Sigmoid colon (tissue), 7 donors: ENCODE results near the gene HRK. TPM values are rescaled to one million over a fixed set of nuclear protein-coding genes. Genes with fewer than 3 reads are reported as not detected.

ENCODE experiments used
- DNase-seq: peaks from one replicate; pipeline ENCODE4 v3.0.0-alpha.2; 2019
- H3K27ac ChIP-seq, 4 donors: fragments of 200-600 bp; sonication (generic); one replicate each; pipeline ENCODE4 v1.5.1; 2016 to 2019; ENCODE audit warnings: mild to moderate bottlenecking in 1 of 4
- H3K27me3 ChIP-seq, 3 donors: fragments of 200-600 bp; sonication (generic); one replicate each; pipeline ENCODE4 v1.5.1; 2019; ENCODE audit warnings: mild to moderate bottlenecking in 1 of 3
- H3K36me3 ChIP-seq, 4 donors: fragments of 200-600 bp; sonication (generic); one replicate each; pipeline ENCODE4 v1.5.1; 2016 to 2019
- H3K4me1 ChIP-seq, 4 donors: fragments of 200-600 bp; sonication (generic); one replicate each; pipeline ENCODE4 v1.5.1; 2017 to 2019
- H3K4me3 ChIP-seq, 4 donors: fragments of 200-600 bp; sonication (generic); one replicate each; pipeline ENCODE4 v1.5.1; 2017 to 2019; ENCODE audit warnings: mild to moderate bottlenecking in 2 of 4, moderate library complexity in 1 of 4
- H3K9me3 ChIP-seq, 4 donors: fragments of 200-600 bp in 3 of 4; sonication (generic) in 3 of 4; one replicate each; pipeline versions ENCODE4 v1.5.1 to v1.6.1; 2013 to 2019
- CTCF ChIP-seq, 4 experiments: fragments of 450-650 bp in 3 of 4; fragments of 200-600 bp in 1 of 4; IDR thresholded peaks; one replicate each; pipeline ENCODE4 v1.5.1; 2016 to 2019; ENCODE audit warnings: antibody characterized with exemption in 4 of 4, mild to moderate bottlenecking in 3 of 4, moderate library complexity in 2 of 4
- EP300 ChIP-seq, 4 donors: sonication (generic); formaldehyde crosslinking; IDR thresholded peaks; one replicate each; pipeline ENCODE4 v1.6.1; 2017; ENCODE audit warnings: antibody characterized with exemption in 4 of 4
- POLR2A ChIP-seq, 2 donors: fragments of 450-650 bp; IDR thresholded peaks; one replicate each; pipeline ENCODE4 v1.6.1; 2016; ENCODE audit warnings: antibody characterized with exemption in 2 of 2, mild to moderate bottlenecking in 2 of 2, moderate library complexity in 2 of 2
- POLR2AphosphoS5 ChIP-seq, 4 donors: sonication (generic); formaldehyde crosslinking; IDR thresholded peaks; one replicate each; pipeline ENCODE4 v1.6.1; 2017; ENCODE audit warnings: antibody characterized with exemption in 4 of 4
- WGBS, 2 donors: extraction: QIAGEN DNeasy Blood & Tissue Kit; methylation state at CpG; one replicate each; pipeline ENCODE4 v1.1.7; 2013; 5-methylcytosine and 5-hydroxymethylcytosine counted together
- intact Hi-C: fragments of 100-400 bp; cut with DNase I; formaldehyde crosslinking; loops from one replicate; pipeline ENCODE4 v1.15.1; 2023
- polyA plus RNA-seq, 3 donors: library from polyadenylated mRNA; stranded (reverse); fragments of 200-250 nt; gene quantifications; one replicate each; pipeline ENCODE4 v1.2.3, GENCODE V29; 2013
- total RNA-seq, 4 donors: library from RNA; depleted of rRNA; stranded (reverse); fragments of >200 nt; gene quantifications; one replicate each; pipeline ENCODE4 v1.1.0, GENCODE V29; 2016
- donor health status: healthy with polysubstance abuse.
- donor health status: Bipolar disorder and iron deficiency.
- donor health status: healthy.

HRK gene
- total and polyA plus RNA-seq, 7 donors, result under 0.01 to 0.92 (median 0.19) TPM; not detected in 3

- Histone ChIP-seq H3K36me3 (no peaks in the 10 kb centered on the region), H3K4me3 (peak overlapping the region in 3 of 4 donors; percentile 22 to 40 (median 38)), H3K27me3 (peaks cover 44 to 93% (median 83%) of the 10 kb centered on the region in 3 donors), H3K4me1 (peaks cover 0 to 42% (median 37%) of the 10 kb centered on the region in 4 donors), H3K9me3 (no peaks in the 10 kb centered on the region), H3K27ac (no peak overlapping the region)
- no peak for TF ChIP-seq POLR2AphosphoS5 (IDR thresholded peaks at IDR 0.05)
- TF ChIP-seq EP300 (IDR thresholded peaks at IDR 0.05), result no peak
- no peak for TF ChIP-seq POLR2A (IDR thresholded peaks at IDR 0.05)
- TF ChIP-seq CTCF (IDR thresholded peaks at IDR 0.05), result no peak
- intact Hi-C loops, result no loop called here
- WGBS, 2 donors, result 0 to 1% methylated on average over 65 of the region's 65 CpGs
- no peak for DNase-seq
Observed at GRCh38 chr12:116880817-116881324, 370 bp downstream of the HRK start.

GRCh38 chr12:116880213-116880816 lies 926 bp downstream of the HRK start:
- 5 to 6% methylated on average over 21 of the region's 21 CpGs for WGBS, 2 donors
- H3K4me3 ChIP-seq, result peak overlapping the region in 2 of 4 donors; percentile 38 to 40
- intact Hi-C loops, result no loop called here

GRCh38 chr12:116879509-116880212 lies 1.6 kb downstream of the HRK start:
- Histone ChIP-seq H3K9me3 (peaks cover 0 to 1% (median under 1%) of the 10 kb centered on the region in 4 donors), H3K27me3 (peaks cover 44 to 100% (median 93%) of the 10 kb centered on the region in 3 donors), H3K4me3 (peak overlapping the region in 1 of 4 donors; percentile 22), H3K36me3 (no peaks in the 10 kb centered on the region), H3K4me1 (peaks cover 0 to 42% (median 37%) of the 10 kb centered on the region in 4 donors), H3K27ac (no peak overlapping the region)
- 2% methylated on average over 52 of the region's 52 CpGs for WGBS, 2 donors
- TF ChIP-seq EP300 (IDR thresholded peaks at IDR 0.05) (no peak), POLR2AphosphoS5 (IDR thresholded peaks at IDR 0.05) (no peak), POLR2A (IDR thresholded peaks at IDR 0.05) (no peak), CTCF (IDR thresholded peaks at IDR 0.05) (no peak)
- DNase-seq, result no peak
- intact Hi-C loops, result no loop called here

More at GRCh38 chr12:116880213-116880816, 926 bp downstream of the HRK start:
- peaks cover 44 to 99% (median 88%) of the 10 kb centered on the region in 3 donors for H3K27me3 ChIP-seq
- H3K4me1 ChIP-seq, result peaks cover 0 to 42% (median 37%) of the 10 kb centered on the region in 4 donors
- H3K27ac ChIP-seq, result no peak overlapping the region
- DNase-seq, result no peak
- TF ChIP-seq EP300 (IDR thresholded peaks at IDR 0.05) (no peak), CTCF (IDR thresholded peaks at IDR 0.05) (no peak), POLR2AphosphoS5 (IDR thresholded peaks at IDR 0.05) (no peak)
- no peaks in the 10 kb centered on the region for H3K36me3 ChIP-seq
- no peaks in the 10 kb centered on the region for H3K9me3 ChIP-seq

GRCh38 chr12:116878567-116879508 lies 2.4 kb downstream of the HRK start:
- Histone ChIP-seq H3K9me3 (peaks cover 0 to 8% (median 6%) of the 10 kb centered on the region in 4 donors), H3K27ac (no peak overlapping the region), H3K4me3 (peak overlapping the region in 2 of 4 donors; percentile 15 to 22), H3K36me3 (no peaks in the 10 kb centered on the region), H3K4me1 (peaks cover 0 to 42% (median 37%) of the 10 kb centered on the region in 4 donors), H3K27me3 (peaks cover 44 to 100% (median 91%) of the 10 kb centered on the region in 3 donors)
- TF ChIP-seq POLR2AphosphoS5 (IDR thresholded peaks at IDR 0.05) (no peak), EP300 (IDR thresholded peaks at IDR 0.05) (no peak), POLR2A (IDR thresholded peaks at IDR 0.05) (no peak), CTCF (IDR thresholded peaks at IDR 0.05) (no peak)
- intact Hi-C loops, result no loop called here
- DNase-seq, result no peak
- 1 to 2% methylated on average over 55 of the region's 55 CpGs for WGBS, 2 donors
